K562 (cell line): Measurements from ENCODE around the gene ANAPC16. TPM values are rescaled to one million over a fixed set of nuclear protein-coding genes. Genes with fewer than 3 reads are reported as not detected.
A peak's percentile ranks its signal among the peaks of the same experiment; 100 is the strongest.

Experiments used
- ARHGAP35 ChIP-seq: fragments of 450-650 bp; IDR thresholded peaks from 2 replicates; pipeline ENCODE4 v1.6.1; 2018; ENCODE audit not compliant: partially characterized antibody
- ASH1L ChIP-seq: fragments of 450-650 bp; IDR thresholded peaks from 2 replicates; pipeline ENCODE4 v1.6.1; 2018; ENCODE audit warnings: borderline replicate concordance, mild to moderate bottlenecking, low read depth; ENCODE audit not compliant: partially characterized antibody
- BRD4 ChIP-seq: fragments of 200-600 bp; sonication (generic); IDR thresholded peaks from 2 replicates; pipeline ENCODE4 v1.6.1; 2017; ENCODE audit warnings: inconsistent platforms
- GTF2E2 ChIP-seq: fragments of 200-800 bp; sonication (Bioruptor generic); IDR thresholded peaks from 2 replicates; pipeline ENCODE4 v1.6.1; 2016; ENCODE audit warnings: missing genetic modification characterization, missing compliant biosample characterization
- HCFC1 ChIP-seq: IDR thresholded peaks from 2 replicates; pipeline ENCODE4 v1.6.1; 2012; ENCODE audit warnings: low read depth, low read length, improper control_type of control experiment
- IRF2 ChIP-seq: sonication (generic); formaldehyde crosslinking; IDR thresholded peaks from 2 replicates; pipeline ENCODE4 v1.8.1; 2022; ENCODE audit warnings: mild to moderate bottlenecking, missing genetic modification reagents
- JUND ChIP-seq, 2 experiments: IDR thresholded peaks; 2 replicates in 1 of 2; 3 replicates in 1 of 2; pipeline ENCODE4 v1.6.1; 2011; ENCODE audit warnings: borderline replicate concordance in 2 of 2, low read depth in 2 of 2, low read length in 2 of 2, improper control_type of control experiment in 1 of 2, missing biosample characterization in 1 of 2, missing genetic modification characterization in 1 of 2, missing genetic modification reagents in 1 of 2
- MBD2 ChIP-seq: sonication (generic); IDR thresholded peaks from 2 replicates; pipeline ENCODE4 v1.6.1; 2016; ENCODE audit warnings: low read depth, borderline replicate concordance
- RUNX1 ChIP-seq: sonication (generic); IDR thresholded peaks from 2 replicates; pipeline ENCODE4 v1.6.1; 2016; ENCODE audit warnings: antibody characterized with exemption, low read depth
- SREBF1 ChIP-seq: fragments of 150-350 bp; IDR thresholded peaks from 2 replicates; pipeline ENCODE4 v1.6.1; 2014; ENCODE audit warnings: antibody characterized with exemption, low read depth, low read length, borderline replicate concordance
- TBP ChIP-seq: optimal IDR thresholded peaks from 2 replicates; pipeline ENCODE3; 2011; ENCODE audit warnings: low read depth, low read length, improper control_type of control experiment
- ZEB2 ChIP-seq: fragments of 450-650 bp; IDR thresholded peaks from 2 replicates; pipeline ENCODE4 v1.6.1; 2016
- ZNF316 ChIP-seq: fragments of 450-650 bp; IDR thresholded peaks from 2 replicates; pipeline ENCODE4 v1.6.1; 2016
- polyA plus RNA-seq, 8 experiments: library from polyadenylated mRNA; depleted of rRNA in 4 of 8; stranded (reverse) in 5 of 8; unstranded in 3 of 8; fragments of >200 nt; fragmentation: Nextera tagmentation in 2 of 8; fragmentation: Illumina TruSeq in 1 of 8; extraction: Ambion mirVana in 2 of 8; extraction: Trizol in 1 of 8; gene quantifications; 2 replicates each; pipeline versions ENCODE4 v1.2.1 to v1.2.3, GENCODE V29; 2011 to 2014; ENCODE audit warnings: inconsistent platforms in 1 of 8, missing spikeins in 1 of 8
- total RNA-seq, 7 experiments: library from RNA; depleted of rRNA in 6 of 7; stranded (reverse); fragments of >200 nt in 6 of 7; fragmentation: Illumina TruSeq in 2 of 7; extraction: Trizol in 2 of 7; gene quantifications; 2 replicates each; pipeline versions ENCODE4 v1.2.1 to v1.2.3, GENCODE V29; 2011 to 2021; ENCODE audit warnings: low replicate concordance in 1 of 7
- TF ChIP-seq, protein P1 (sequence below): fragments of 450-650 bp; IDR thresholded peaks from 2 replicates; pipeline ENCODE4 v1.6.1; 2014; ENCODE audit warnings: low read depth, mild to moderate bottlenecking, moderate library complexity, borderline replicate concordance
- TF ChIP-seq, protein P2 (sequence below), 2 experiments: IDR thresholded peaks; 2 replicates each; pipeline ENCODE4 v1.6.1; 2011; ENCODE audit warnings: borderline replicate concordance in 1 of 2, control low read depth in 1 of 2, low read depth in 1 of 2, low read length in 1 of 2, mild to moderate bottlenecking in 1 of 2, mixed read lengths in 1 of 2, moderate library complexity in 1 of 2; ENCODE audit not compliant: insufficient read depth in 1 of 2, insufficient read length in 1 of 2, poor library complexity in 1 of 2, severe bottlenecking in 1 of 2; ENCODE audit errors: extremely low read depth in 1 of 2
- TF ChIP-seq, protein P3 (sequence below): fragments of 450-650 bp; conservative IDR thresholded peaks from 2 replicates; pipeline ENCODE4 v1.6.1; 2016; ENCODE audit warnings: missing genetic modification characterization, low read depth, mild to moderate bottlenecking, control low read depth, missing compliant biosample characterization
- TF ChIP-seq, protein P4 (sequence below): fragments of 450-650 bp; formaldehyde crosslinking; IDR thresholded peaks from 2 replicates; pipeline ENCODE4 v1.4.0; 2022; ENCODE audit warnings: mild to moderate bottlenecking, moderate library complexity
- TF ChIP-seq, protein P5 (sequence below): fragments of 250-450 bp; sonication (Bioruptor Pico); IDR thresholded peaks from 2 replicates; pipeline ENCODE4 v1.5.0; 2022; ENCODE audit warnings: mild to moderate bottlenecking

The ANAPC16 gene
- total and polyA plus RNA-seq, 9 of the 15 experiments (the other 6 are each of a cell fraction or from before 2014, with no cell fraction given), result 42.6 to 208 (median 108) TPM

DNA sequence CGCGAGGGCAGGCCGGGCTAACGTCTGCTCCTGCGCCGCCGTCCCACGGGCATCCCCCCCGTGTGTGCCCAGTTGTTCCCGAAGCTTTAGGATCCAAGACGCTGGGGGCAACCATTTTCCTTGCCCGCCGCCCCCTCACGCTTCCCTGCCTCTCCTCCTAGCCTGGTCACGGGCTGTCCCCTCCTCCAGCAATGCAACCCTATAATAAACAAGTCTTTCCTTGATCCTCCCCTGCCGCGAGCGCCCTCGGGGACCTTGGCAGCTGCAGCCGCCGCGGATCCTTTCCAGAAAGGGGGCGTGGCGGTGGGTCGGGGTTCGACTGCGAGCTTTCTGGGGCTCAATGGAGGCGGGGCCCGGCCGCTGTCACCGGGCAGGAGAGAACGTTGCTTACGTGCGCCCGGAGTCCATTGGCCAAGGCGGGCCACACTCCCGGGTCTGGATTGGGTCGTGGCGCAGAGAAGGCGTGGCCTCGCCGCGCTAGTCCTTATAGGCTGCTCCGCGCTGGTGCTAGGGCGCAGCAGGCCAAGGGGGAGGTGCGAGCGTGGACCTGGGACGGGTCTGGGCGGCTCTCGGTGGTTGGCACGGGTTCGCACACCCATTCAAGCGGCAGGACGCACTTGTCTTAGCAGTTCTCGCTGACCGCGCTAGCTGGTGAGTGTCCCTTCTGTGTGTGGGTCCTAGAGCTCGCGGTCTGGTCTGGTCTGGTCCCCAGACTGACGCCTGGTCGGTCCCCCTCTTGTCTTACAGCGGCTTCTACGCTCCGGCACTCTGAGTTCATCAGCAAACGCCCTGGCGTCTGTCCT, 57.8 kb downstream of the ANAPC16 start, which contains the start of gene DDIT4 (continued):
- TF ChIP-seq, protein P1, sequence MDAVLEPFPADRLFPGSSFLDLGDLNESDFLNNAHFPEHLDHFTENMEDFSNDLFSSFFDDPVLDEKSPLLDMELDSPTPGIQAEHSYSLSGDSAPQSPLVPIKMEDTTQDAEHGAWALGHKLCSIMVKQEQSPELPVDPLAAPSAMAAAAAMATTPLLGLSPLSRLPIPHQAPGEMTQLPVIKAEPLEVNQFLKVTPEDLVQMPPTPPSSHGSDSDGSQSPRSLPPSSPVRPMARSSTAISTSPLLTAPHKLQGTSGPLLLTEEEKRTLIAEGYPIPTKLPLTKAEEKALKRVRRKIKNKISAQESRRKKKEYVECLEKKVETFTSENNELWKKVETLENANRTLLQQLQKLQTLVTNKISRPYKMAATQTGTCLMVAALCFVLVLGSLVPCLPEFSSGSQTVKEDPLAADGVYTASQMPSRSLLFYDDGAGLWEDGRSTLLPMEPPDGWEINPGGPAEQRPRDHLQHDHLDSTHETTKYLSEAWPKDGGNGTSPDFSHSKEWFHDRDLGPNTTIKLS, result no peak
- 0 out of 2 replicates have a peak, but pooled peaks have one; percentile 61 for TF ChIP-seq SREBF1
- no peak for TF ChIP-seq IRF2
- TF ChIP-seq TBP, result peak; percentile 99
- no peak for TF ChIP-seq ZEB2
- peak; percentile 98 for TF ChIP-seq GTF2E2 (tag)
- no peak for TF ChIP-seq ASH1L
- TF ChIP-seq, protein P2, sequence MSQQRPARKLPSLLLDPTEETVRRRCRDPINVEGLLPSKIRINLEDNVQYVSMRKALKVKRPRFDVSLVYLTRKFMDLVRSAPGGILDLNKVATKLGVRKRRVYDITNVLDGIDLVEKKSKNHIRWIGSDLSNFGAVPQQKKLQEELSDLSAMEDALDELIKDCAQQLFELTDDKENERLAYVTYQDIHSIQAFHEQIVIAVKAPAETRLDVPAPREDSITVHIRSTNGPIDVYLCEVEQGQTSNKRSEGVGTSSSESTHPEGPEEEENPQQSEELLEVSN (IDR thresholded peaks at IDR 0.05; ENCODE audit: borderline replicate concordance in 1 of 2, extremely low read depth in 1 of 2, insufficient read depth in 1 of 2, insufficient read length in 1 of 2, low read depth in 1 of 2, low read length in 1 of 2, poor library complexity in 1 of 2, severe bottlenecking in 1 of 2), result peak; percentile 52 to 55
- TF ChIP-seq HCFC1, result 0 out of 2 replicates have a peak, but pooled peaks have one; percentile 36
- TF ChIP-seq ARHGAP35, result no peak
- TF ChIP-seq, protein P3, sequence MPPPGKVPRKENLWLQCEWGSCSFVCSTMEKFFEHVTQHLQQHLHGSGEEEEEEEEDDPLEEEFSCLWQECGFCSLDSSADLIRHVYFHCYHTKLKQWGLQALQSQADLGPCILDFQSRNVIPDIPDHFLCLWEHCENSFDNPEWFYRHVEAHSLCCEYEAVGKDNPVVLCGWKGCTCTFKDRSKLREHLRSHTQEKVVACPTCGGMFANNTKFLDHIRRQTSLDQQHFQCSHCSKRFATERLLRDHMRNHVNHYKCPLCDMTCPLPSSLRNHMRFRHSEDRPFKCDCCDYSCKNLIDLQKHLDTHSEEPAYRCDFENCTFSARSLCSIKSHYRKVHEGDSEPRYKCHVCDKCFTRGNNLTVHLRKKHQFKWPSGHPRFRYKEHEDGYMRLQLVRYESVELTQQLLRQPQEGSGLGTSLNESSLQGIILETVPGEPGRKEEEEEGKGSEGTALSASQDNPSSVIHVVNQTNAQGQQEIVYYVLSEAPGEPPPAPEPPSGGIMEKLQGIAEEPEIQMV (tag), result no peak
- TF ChIP-seq JUND (IDR thresholded peaks at IDR 0.05; ENCODE audit: borderline replicate concordance, low read depth, low read length), result peak; percentile 39; the same call in 1 of the 2 replicates
- TF ChIP-seq JUND (tag; IDR thresholded peaks at IDR 0.05; ENCODE audit: borderline replicate concordance, low read depth, low read length), result no peak
- TF ChIP-seq BRD4, result no peak
- peak; percentile 82; the same call in 1 of the 2 replicates for TF ChIP-seq RUNX1
- no peak for TF ChIP-seq ZNF316
- peak; percentile 94 for TF ChIP-seq MBD2
- TF ChIP-seq, protein P4, sequence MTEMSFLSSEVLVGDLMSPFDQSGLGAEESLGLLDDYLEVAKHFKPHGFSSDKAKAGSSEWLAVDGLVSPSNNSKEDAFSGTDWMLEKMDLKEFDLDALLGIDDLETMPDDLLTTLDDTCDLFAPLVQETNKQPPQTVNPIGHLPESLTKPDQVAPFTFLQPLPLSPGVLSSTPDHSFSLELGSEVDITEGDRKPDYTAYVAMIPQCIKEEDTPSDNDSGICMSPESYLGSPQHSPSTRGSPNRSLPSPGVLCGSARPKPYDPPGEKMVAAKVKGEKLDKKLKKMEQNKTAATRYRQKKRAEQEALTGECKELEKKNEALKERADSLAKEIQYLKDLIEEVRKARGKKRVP, result peak; percentile 83
- TF ChIP-seq, protein P5, sequence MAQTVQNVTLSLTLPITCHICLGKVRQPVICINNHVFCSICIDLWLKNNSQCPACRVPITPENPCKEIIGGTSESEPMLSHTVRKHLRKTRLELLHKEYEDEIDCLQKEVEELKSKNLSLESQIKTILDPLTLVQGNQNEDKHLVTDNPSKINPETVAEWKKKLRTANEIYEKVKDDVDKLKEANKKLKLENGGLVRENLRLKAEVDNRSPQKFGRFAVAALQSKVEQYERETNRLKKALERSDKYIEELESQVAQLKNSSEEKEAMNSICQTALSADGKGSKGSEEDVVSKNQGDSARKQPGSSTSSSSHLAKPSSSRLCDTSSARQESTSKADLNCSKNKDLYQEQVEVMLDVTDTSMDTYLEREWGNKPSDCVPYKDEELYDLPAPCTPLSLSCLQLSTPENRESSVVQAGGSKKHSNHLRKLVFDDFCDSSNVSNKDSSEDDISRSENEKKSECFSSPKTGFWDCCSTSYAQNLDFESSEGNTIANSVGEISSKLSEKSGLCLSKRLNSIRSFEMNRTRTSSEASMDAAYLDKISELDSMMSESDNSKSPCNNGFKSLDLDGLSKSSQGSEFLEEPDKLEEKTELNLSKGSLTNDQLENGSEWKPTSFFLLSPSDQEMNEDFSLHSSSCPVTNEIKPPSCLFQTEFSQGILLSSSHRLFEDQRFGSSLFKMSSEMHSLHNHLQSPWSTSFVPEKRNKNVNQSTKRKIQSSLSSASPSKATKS (CRISPR knock-in tag), result peak; percentile 92
